Breast epithelium (tissue), 3 donors: ENCODE results near the gene POLA1.

ENCODE experiments used
- POLR2A ChIP-seq: fragments of 450-650 bp; IDR thresholded peaks from one replicate; pipeline ENCODE4 v1.6.1; 2016; ENCODE audit warnings: antibody characterized with exemption, mild to moderate bottlenecking, moderate library complexity
- POLR2AphosphoS5 ChIP-seq, 3 donors: sonication (generic); formaldehyde crosslinking; IDR thresholded peaks; one replicate each; pipeline ENCODE4 v1.6.1; 2017; ENCODE audit warnings: antibody characterized with exemption in 3 of 3
- TF ChIP-seq, protein P1 (sequence below), 3 donors: fragments of 450-650 bp; IDR thresholded peaks; one replicate each; pipeline ENCODE4 v1.5.1; 2016 to 2017; ENCODE audit warnings: antibody characterized with exemption in 3 of 3, mild to moderate bottlenecking in 3 of 3, moderate library complexity in 3 of 3

DNA sequence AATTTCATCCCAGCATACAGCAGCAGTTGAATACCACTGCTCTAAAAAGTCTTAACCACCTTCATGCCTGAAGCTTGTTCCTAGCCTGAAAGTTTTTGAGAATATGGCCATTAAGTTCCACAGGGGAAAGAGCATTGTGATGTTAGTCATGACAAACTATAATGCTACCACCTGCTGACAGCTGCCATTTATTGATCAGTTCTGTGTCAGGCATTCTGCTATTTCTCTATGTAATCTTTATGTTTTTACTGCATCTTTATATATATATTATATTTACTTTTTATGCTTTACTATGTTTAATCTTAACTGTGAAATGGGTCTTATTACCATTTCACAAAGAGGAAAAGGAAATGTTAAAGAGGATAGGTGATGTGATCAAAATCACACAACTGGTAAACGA lies 268.1 kb downstream of the POLA1 start:
- TF ChIP-seq, protein P1, sequence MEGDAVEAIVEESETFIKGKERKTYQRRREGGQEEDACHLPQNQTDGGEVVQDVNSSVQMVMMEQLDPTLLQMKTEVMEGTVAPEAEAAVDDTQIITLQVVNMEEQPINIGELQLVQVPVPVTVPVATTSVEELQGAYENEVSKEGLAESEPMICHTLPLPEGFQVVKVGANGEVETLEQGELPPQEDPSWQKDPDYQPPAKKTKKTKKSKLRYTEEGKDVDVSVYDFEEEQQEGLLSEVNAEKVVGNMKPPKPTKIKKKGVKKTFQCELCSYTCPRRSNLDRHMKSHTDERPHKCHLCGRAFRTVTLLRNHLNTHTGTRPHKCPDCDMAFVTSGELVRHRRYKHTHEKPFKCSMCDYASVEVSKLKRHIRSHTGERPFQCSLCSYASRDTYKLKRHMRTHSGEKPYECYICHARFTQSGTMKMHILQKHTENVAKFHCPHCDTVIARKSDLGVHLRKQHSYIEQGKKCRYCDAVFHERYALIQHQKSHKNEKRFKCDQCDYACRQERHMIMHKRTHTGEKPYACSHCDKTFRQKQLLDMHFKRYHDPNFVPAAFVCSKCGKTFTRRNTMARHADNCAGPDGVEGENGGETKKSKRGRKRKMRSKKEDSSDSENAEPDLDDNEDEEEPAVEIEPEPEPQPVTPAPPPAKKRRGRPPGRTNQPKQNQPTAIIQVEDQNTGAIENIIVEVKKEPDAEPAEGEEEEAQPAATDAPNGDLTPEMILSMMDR (IDR thresholded peaks at IDR 0.05), result no peak
- TF ChIP-seq POLR2AphosphoS5 (IDR thresholded peaks at IDR 0.05) (no peak), POLR2A (no peak)
